WTC11 (cell line): ENCODE measurements around the gene RAB11FIP5. TPM values are rescaled to one million over a fixed set of nuclear protein-coding genes. Genes with fewer than 3 reads are reported as not detected.
A peak's percentile ranks its signal among the peaks of the same experiment; 100 is the strongest.

ENCODE experiments used
- ATAC-seq: fragments of 200-7000 bp; cut with Tn5 transposase; 2 replicates; pipeline ENCODE4 v1.10.0; 2021; ENCODE audit warnings: mild to moderate bottlenecking, moderate library complexity
- CTCF ChIA-PET: fragments of 300-600 bp; sonication (Branson Sonifier 250); formaldehyde crosslinking; loops from one replicate; lab custom pipeline; 2021; ENCODE audit warnings: antibody characterized with exemption; lab: Charles Lee
- POLR2A ChIA-PET: fragments of 350-600 bp; sonication (Branson Sonifier 250); formaldehyde crosslinking; loops from one replicate; lab custom pipeline; 2021; ENCODE audit warnings: antibody characterized with exemption; lab: Charles Lee
- DNase-seq: peaks from one replicate; pipeline ENCODE4 v3.0.0; 2021; ENCODE audit warnings: low spot score
- H3K27ac Mint-ChIP-seq: 2 replicates; pipeline ENCODE4 v1.8.0; 2021; ENCODE audit warnings: mixed read lengths
- H3K27me3 Mint-ChIP-seq: 2 replicates; pipeline ENCODE4 v1.8.0; 2021; ENCODE audit warnings: low read depth, mild to moderate bottlenecking, moderate library complexity, mixed read lengths
- H3K36me3 Mint-ChIP-seq: 2 replicates; pipeline ENCODE4 v1.8.0; 2021; ENCODE audit warnings: mixed read lengths
- H3K4me1 Mint-ChIP-seq: 2 replicates; pipeline ENCODE4 v1.8.0; 2022; ENCODE audit warnings: mixed read lengths
- H3K4me3 Mint-ChIP-seq: 2 replicates; pipeline ENCODE4 v1.8.0; 2021; ENCODE audit warnings: mild to moderate bottlenecking, moderate library complexity, mixed read lengths
- H3K9me3 Mint-ChIP-seq: 2 replicates; pipeline ENCODE4 v1.8.0; 2021; ENCODE audit warnings: mixed read lengths
- ATF1 ChIP-seq: sonication (generic); formaldehyde crosslinking; IDR thresholded peaks from 2 replicates; pipeline ENCODE4 v1.8.1; 2023; ENCODE audit warnings: mild to moderate bottlenecking, moderate library complexity, missing genetic modification reagents
- CREB1 ChIP-seq: sonication (generic); formaldehyde crosslinking; IDR thresholded peaks from 2 replicates; pipeline ENCODE4 v1.8.0; 2023; ENCODE audit warnings: mild to moderate bottlenecking, missing genetic modification reagents
- FOXJ3 ChIP-seq: sonication (generic); formaldehyde crosslinking; IDR thresholded peaks from 2 replicates; pipeline ENCODE4 v1.9.0; 2021; ENCODE audit warnings: missing genetic modification reagents, mild to moderate bottlenecking, borderline replicate concordance
- FOXK1 ChIP-seq: sonication (generic); formaldehyde crosslinking; IDR thresholded peaks from 2 replicates; pipeline ENCODE4 v1.8.0; 2022; ENCODE audit warnings: mild to moderate bottlenecking, moderate library complexity, missing genetic modification reagents
- GABPB1 ChIP-seq: sonication (generic); formaldehyde crosslinking; IDR thresholded peaks from 2 replicates; pipeline ENCODE4 v1.8.1; 2023; ENCODE audit warnings: mild to moderate bottlenecking, missing genetic modification reagents
- HMGA2 ChIP-seq: fragments of 250-450 bp; sonication (Bioruptor Pico); IDR thresholded peaks from 2 replicates; pipeline ENCODE4 v1.4.0; 2021; ENCODE audit warnings: mild to moderate bottlenecking, moderate library complexity
- IRF2 ChIP-seq: sonication (generic); formaldehyde crosslinking; IDR thresholded peaks from 2 replicates; pipeline ENCODE4 v1.8.0; 2022; ENCODE audit warnings: low read depth, missing genetic modification reagents, borderline replicate concordance
- KAT7 ChIP-seq: sonication (generic); formaldehyde crosslinking; IDR thresholded peaks from 2 replicates; pipeline ENCODE4 v1.8.1; 2023; ENCODE audit warnings: missing genetic modification reagents, mild to moderate bottlenecking, borderline replicate concordance
- NR2C2 ChIP-seq: sonication (generic); formaldehyde crosslinking; IDR thresholded peaks from 2 replicates; pipeline ENCODE4 v1.8.0; 2022; ENCODE audit warnings: mild to moderate bottlenecking, missing genetic modification reagents
- ZNF263 ChIP-seq: sonication (generic); formaldehyde crosslinking; IDR thresholded peaks from 2 replicates; pipeline ENCODE4 v1.8.1; 2022; ENCODE audit warnings: low read depth, mild to moderate bottlenecking, moderate library complexity, missing genetic modification reagents
- ZNF396 ChIP-seq: fragments of 250-450 bp; sonication (Bioruptor Pico); IDR thresholded peaks from 2 replicates; pipeline ENCODE4 v1.8.0; 2021; ENCODE audit warnings: mild to moderate bottlenecking, moderate library complexity, borderline replicate concordance
- total RNA-seq: library from RNA; stranded (reverse); gene quantifications from 3 replicates; pipeline ENCODE4 v1.2.3, GENCODE V29; 2021
- TF ChIP-seq, protein P1 (sequence below): sonication (generic); formaldehyde crosslinking; IDR thresholded peaks from 2 replicates; pipeline ENCODE4 v1.8.0; 2022; ENCODE audit warnings: mild to moderate bottlenecking, missing genetic modification reagents
- TF ChIP-seq, protein P2 (sequence below): sonication (generic); formaldehyde crosslinking; IDR thresholded peaks from 2 replicates; pipeline ENCODE4 v1.8.1; 2023; ENCODE audit warnings: mild to moderate bottlenecking, moderate library complexity, missing genetic modification reagents
- TF ChIP-seq, protein P3 (sequence below): fragments of 250-450 bp; sonication (Bioruptor Pico); IDR thresholded peaks from 2 replicates; pipeline ENCODE4 v2.1.2; 2022; ENCODE audit warnings: mild to moderate bottlenecking, moderate library complexity
- TF ChIP-seq, protein P4 (sequence below): sonication (generic); formaldehyde crosslinking; IDR thresholded peaks from 2 replicates; pipeline ENCODE4 v1.8.0; 2022; ENCODE audit warnings: mild to moderate bottlenecking, missing genetic modification reagents
- TF ChIP-seq, protein P5 (sequence below): sonication (generic); formaldehyde crosslinking; IDR thresholded peaks from 2 replicates; pipeline ENCODE4 v1.8.0; 2022; ENCODE audit warnings: mild to moderate bottlenecking, missing genetic modification reagents
- TF ChIP-seq, protein P6 (sequence below): fragments of 250-450 bp; sonication (Bioruptor Pico); IDR thresholded peaks from 2 replicates; pipeline ENCODE4 v1.8.0; 2021; ENCODE audit warnings: mild to moderate bottlenecking
- TF ChIP-seq, protein P7 (sequence below): sonication (generic); formaldehyde crosslinking; IDR thresholded peaks from 2 replicates; pipeline ENCODE4 v1.8.1; 2023; ENCODE audit warnings: mild to moderate bottlenecking, missing genetic modification reagents, moderate library complexity
- TF ChIP-seq, protein P8 (sequence below): sonication (generic); formaldehyde crosslinking; IDR thresholded peaks from 2 replicates; pipeline ENCODE4 v1.8.1; 2022; ENCODE audit warnings: mild to moderate bottlenecking, moderate library complexity, missing genetic modification reagents
- TF ChIP-seq, protein P9 (sequence below): fragments of 250-450 bp; sonication (Bioruptor Pico); IDR thresholded peaks from 2 replicates; pipeline ENCODE4 v1.9.0; 2021; ENCODE audit warnings: mild to moderate bottlenecking, borderline replicate concordance

The RAB11FIP5 gene
- total RNA-seq, 1 experiment from 2014 or later: 16.0 TPM

DNA sequence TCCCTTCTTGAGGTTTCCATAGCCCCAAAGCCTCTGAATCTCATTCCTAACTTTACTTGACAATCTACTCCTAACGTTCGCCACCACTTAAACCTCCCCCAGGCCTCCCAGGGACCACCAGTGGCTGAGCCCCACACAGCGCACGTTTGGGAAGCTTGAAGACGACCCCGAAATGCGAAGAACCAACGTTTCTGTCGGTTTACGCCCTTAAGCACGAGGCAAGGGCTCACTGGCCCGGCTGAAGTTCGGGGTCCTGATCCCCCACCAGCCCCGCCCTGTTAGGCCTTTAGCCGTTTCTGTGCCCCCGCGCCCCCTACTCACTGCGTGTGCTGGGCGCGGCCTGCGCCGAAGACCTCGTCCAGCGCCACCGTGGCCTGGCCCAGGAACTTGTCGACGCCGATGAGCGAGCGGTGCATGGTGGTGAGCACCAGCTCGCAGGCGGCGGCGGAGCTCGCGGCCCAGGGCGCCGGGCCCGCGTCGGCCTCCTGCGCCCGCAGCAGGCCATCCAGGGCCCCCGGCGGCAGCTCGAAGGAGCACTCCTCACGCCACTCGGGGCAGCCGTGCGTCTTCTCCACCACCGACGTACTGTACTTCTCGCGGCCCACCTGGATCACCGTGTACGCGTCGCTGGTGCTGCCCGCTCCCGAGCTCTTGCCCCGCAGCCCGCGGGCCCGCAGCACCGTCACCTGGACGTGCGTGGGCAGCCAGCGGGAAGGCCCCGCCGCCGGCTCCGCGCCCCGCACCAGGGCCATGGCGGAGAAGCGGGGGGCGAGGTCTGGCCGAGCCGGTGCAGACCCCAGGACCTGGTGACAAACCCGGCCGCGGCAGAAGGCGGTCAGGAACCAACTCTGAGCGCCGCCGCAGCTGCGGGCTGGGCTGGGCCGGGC, 479 bp downstream of the RAB11FIP5 start:
- no peak overlapping the region for H3K27ac Mint-ChIP-seq
- H3K36me3 Mint-ChIP-seq: peaks cover 3% of the 10 kb centered on the region
- ChIA-PET CTCF (interaction anchor here (1.2 to 4.6 kb wide), 8 partner anchors 26 to 249 kb away, joined by 3 to 48 read pairs (median 12); no protein-coding TSS in a partner anchor), POLR2A (interaction anchor here (0.8 to 1.8 kb wide), 3 partner anchors 27 to 41 kb away, joined by 3 to 6 read pairs (median 3); partner anchors contain the start of gene SFXN5)
- peaks cover 23% of the 10 kb centered on the region for H3K4me1 Mint-ChIP-seq
- DNase-seq: peak; percentile 58
- peak overlapping the region; percentile 83 for H3K4me3 Mint-ChIP-seq
- peaks cover 5% of the 10 kb centered on the region for H3K9me3 Mint-ChIP-seq
- peak; percentile 13 for ATAC-seq
- peaks cover 26% of the 10 kb centered on the region for H3K27me3 Mint-ChIP-seq
- TF ChIP-seq, protein P1, sequence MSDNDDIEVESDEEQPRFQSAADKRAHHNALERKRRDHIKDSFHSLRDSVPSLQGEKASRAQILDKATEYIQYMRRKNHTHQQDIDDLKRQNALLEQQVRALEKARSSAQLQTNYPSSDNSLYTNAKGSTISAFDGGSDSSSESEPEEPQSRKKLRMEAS (CRISPR knock-in tag): peak; percentile 69; the same call in 1 of the 2 replicates
- no peak for TF ChIP-seq IRF2 (CRISPR knock-in tag)
- no peak for TF ChIP-seq ZNF396 (CRISPR knock-in tag)
- TF ChIP-seq, protein P2, sequence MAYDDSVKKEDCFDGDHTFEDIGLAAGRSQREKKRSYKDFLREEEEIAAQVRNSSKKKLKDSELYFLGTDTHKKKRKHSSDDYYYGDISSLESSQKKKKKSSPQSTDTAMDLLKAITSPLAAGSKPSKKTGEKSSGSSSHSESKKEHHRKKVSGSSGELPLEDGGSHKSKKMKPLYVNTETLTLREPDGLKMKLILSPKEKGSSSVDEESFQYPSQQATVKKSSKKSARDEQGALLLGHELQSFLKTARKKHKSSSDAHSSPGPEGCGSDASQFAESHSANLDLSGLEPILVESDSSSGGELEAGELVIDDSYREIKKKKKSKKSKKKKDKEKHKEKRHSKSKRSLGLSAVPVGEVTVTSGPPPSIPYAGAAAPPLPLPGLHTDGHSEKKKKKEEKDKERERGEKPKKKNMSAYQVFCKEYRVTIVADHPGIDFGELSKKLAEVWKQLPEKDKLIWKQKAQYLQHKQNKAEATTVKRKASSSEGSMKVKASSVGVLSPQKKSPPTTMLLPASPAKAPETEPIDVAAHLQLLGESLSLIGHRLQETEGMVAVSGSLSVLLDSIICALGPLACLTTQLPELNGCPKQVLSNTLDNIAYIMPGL (CRISPR knock-in tag): peak; percentile 77
- peak; percentile 63; the same call in 1 of the 2 replicates for TF ChIP-seq ATF1 (CRISPR knock-in tag)
- peak; percentile 66; the same call in 1 of the 2 replicates for TF ChIP-seq ZNF263 (CRISPR knock-in tag)
- no peak for TF ChIP-seq FOXK1 (CRISPR knock-in tag)
- no peak for TF ChIP-seq NR2C2 (CRISPR knock-in tag)
- TF ChIP-seq, protein P3, sequence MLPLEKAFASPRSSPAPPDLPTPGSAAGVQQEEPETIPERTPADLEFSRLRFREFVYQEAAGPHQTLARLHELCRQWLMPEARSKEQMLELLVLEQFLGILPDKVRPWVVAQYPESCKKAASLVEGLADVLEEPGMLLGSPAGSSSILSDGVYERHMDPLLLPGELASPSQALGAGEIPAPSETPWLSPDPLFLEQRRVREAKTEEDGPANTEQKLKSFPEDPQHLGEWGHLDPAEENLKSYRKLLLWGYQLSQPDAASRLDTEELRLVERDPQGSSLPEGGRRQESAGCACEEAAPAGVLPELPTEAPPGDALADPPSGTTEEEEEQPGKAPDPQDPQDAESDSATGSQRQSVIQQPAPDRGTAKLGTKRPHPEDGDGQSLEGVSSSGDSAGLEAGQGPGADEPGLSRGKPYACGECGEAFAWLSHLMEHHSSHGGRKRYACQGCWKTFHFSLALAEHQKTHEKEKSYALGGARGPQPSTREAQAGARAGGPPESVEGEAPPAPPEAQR (CRISPR knock-in tag): no peak
- no peak for TF ChIP-seq HMGA2 (CRISPR knock-in tag)
- TF ChIP-seq, protein P4, sequence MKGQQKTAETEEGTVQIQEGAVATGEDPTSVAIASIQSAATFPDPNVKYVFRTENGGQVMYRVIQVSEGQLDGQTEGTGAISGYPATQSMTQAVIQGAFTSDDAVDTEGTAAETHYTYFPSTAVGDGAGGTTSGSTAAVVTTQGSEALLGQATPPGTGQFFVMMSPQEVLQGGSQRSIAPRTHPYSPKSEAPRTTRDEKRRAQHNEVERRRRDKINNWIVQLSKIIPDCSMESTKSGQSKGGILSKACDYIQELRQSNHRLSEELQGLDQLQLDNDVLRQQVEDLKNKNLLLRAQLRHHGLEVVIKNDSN (CRISPR knock-in tag): no peak
- peak; percentile 98 for TF ChIP-seq KAT7 (CRISPR knock-in tag)
- TF ChIP-seq, protein P5, sequence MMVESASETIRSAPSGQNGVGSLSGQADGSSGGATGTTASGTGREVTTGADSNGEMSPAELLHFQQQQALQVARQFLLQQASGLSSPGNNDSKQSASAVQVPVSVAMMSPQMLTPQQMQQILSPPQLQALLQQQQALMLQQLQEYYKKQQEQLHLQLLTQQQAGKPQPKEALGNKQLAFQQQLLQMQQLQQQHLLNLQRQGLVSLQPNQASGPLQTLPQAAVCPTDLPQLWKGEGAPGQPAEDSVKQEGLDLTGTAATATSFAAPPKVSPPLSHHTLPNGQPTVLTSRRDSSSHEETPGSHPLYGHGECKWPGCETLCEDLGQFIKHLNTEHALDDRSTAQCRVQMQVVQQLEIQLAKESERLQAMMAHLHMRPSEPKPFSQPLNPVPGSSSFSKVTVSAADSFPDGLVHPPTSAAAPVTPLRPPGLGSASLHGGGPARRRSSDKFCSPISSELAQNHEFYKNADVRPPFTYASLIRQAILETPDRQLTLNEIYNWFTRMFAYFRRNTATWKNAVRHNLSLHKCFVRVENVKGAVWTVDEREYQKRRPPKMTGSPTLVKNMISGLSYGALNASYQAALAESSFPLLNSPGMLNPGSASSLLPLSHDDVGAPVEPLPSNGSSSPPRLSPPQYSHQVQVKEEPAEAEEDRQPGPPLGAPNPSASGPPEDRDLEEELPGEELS (CRISPR knock-in tag): peak; percentile 76; the same call in 1 of the 2 replicates
- TF ChIP-seq, protein P6, sequence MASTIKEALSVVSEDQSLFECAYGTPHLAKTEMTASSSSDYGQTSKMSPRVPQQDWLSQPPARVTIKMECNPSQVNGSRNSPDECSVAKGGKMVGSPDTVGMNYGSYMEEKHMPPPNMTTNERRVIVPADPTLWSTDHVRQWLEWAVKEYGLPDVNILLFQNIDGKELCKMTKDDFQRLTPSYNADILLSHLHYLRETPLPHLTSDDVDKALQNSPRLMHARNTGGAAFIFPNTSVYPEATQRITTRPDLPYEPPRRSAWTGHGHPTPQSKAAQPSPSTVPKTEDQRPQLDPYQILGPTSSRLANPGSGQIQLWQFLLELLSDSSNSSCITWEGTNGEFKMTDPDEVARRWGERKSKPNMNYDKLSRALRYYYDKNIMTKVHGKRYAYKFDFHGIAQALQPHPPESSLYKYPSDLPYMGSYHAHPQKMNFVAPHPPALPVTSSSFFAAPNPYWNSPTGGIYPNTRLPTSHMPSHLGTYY (CRISPR knock-in tag): no peak
- TF ChIP-seq, protein P7, sequence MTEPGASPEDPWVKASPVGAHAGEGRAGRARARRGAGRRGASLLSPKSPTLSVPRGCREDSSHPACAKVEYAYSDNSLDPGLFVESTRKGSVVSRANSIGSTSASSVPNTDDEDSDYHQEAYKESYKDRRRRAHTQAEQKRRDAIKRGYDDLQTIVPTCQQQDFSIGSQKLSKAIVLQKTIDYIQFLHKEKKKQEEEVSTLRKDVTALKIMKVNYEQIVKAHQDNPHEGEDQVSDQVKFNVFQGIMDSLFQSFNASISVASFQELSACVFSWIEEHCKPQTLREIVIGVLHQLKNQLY (CRISPR knock-in tag): no peak
- no peak for TF ChIP-seq FOXJ3 (CRISPR knock-in tag)
- peak; percentile 31; the same call in 1 of the 2 replicates for TF ChIP-seq GABPB1 (CRISPR knock-in tag)
- no peak for TF ChIP-seq CREB1 (CRISPR knock-in tag)
- TF ChIP-seq, protein P8, sequence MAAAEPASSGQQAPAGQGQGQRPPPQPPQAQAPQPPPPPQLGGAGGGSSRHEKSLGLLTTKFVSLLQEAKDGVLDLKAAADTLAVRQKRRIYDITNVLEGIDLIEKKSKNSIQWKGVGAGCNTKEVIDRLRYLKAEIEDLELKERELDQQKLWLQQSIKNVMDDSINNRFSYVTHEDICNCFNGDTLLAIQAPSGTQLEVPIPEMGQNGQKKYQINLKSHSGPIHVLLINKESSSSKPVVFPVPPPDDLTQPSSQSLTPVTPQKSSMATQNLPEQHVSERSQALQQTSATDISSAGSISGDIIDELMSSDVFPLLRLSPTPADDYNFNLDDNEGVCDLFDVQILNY (CRISPR knock-in tag): peak; percentile 61; the same call in 1 of the 2 replicates
- TF ChIP-seq, protein P9, sequence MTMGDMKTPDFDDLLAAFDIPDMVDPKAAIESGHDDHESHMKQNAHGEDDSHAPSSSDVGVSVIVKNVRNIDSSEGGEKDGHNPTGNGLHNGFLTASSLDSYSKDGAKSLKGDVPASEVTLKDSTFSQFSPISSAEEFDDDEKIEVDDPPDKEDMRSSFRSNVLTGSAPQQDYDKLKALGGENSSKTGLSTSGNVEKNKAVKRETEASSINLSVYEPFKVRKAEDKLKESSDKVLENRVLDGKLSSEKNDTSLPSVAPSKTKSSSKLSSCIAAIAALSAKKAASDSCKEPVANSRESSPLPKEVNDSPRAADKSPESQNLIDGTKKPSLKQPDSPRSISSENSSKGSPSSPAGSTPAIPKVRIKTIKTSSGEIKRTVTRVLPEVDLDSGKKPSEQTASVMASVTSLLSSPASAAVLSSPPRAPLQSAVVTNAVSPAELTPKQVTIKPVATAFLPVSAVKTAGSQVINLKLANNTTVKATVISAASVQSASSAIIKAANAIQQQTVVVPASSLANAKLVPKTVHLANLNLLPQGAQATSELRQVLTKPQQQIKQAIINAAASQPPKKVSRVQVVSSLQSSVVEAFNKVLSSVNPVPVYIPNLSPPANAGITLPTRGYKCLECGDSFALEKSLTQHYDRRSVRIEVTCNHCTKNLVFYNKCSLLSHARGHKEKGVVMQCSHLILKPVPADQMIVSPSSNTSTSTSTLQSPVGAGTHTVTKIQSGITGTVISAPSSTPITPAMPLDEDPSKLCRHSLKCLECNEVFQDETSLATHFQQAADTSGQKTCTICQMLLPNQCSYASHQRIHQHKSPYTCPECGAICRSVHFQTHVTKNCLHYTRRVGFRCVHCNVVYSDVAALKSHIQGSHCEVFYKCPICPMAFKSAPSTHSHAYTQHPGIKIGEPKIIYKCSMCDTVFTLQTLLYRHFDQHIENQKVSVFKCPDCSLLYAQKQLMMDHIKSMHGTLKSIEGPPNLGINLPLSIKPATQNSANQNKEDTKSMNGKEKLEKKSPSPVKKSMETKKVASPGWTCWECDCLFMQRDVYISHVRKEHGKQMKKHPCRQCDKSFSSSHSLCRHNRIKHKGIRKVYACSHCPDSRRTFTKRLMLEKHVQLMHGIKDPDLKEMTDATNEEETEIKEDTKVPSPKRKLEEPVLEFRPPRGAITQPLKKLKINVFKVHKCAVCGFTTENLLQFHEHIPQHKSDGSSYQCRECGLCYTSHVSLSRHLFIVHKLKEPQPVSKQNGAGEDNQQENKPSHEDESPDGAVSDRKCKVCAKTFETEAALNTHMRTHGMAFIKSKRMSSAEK (CRISPR knock-in tag): no peak
